Glutamatergic neuron (in vitro differentiated cells): ENCODE data around the gene MROH2B. TPM values are rescaled to one million over a fixed set of nuclear protein-coding genes. Genes with fewer than 3 reads are reported as not detected.

Source experiments
- DNase-seq: peaks from one replicate; pipeline ENCODE4 v3.0.0; 2022
- H3K27ac Mint-ChIP-seq: one replicate; pipeline ENCODE4 v1.8.0; 2020; ENCODE audit warnings: mild to moderate bottlenecking, mixed read lengths, inconsistent platforms; ENCODE audit not compliant: unreplicated experiment
- H3K27me3 Mint-ChIP-seq: one replicate; pipeline ENCODE4 v1.8.0; 2020; ENCODE audit warnings: mild to moderate bottlenecking, moderate library complexity, mixed read lengths, inconsistent platforms; ENCODE audit not compliant: unreplicated experiment
- H3K36me3 Mint-ChIP-seq: one replicate; pipeline ENCODE4 v1.8.0; 2020; ENCODE audit warnings: mild to moderate bottlenecking, mixed read lengths, inconsistent platforms; ENCODE audit not compliant: unreplicated experiment
- H3K4me1 Mint-ChIP-seq: one replicate; pipeline ENCODE4 v1.8.0; 2020; ENCODE audit warnings: mild to moderate bottlenecking, low read depth, mixed read lengths, inconsistent platforms; ENCODE audit not compliant: unreplicated experiment
- H3K4me3 Mint-ChIP-seq: one replicate; pipeline ENCODE4 v1.8.0; 2020; ENCODE audit warnings: mild to moderate bottlenecking, mixed read lengths, inconsistent platforms; ENCODE audit not compliant: unreplicated experiment
- H3K9me3 Mint-ChIP-seq: one replicate; pipeline ENCODE4 v1.8.0; 2020; ENCODE audit warnings: mild to moderate bottlenecking, moderate library complexity, mixed read lengths, inconsistent platforms; ENCODE audit not compliant: unreplicated experiment
- CTCF ChIP-seq: fragments of 200-600 bp; sonication (generic); IDR thresholded peaks from one replicate; pipeline ENCODE4 v1.5.0; 2021; ENCODE audit not compliant: partially characterized antibody, unreplicated experiment
- total RNA-seq: library from RNA; stranded (reverse); fragmentation: NEBNext Ultra II Directional; extraction: Animal tissue kit (Norgen Biotek cat#: 25700); gene quantifications from one replicate; pipeline ENCODE4 v1.2.1, GENCODE V29; 2021; ENCODE audit not compliant: unreplicated experiment

Gene MROH2B
- total RNA-seq, 1 donor from 2014 or later: not detected

- H3K36me3 Mint-ChIP-seq: no peaks in the 10 kb centered on the region
- no peak for TF ChIP-seq CTCF
- no peak overlapping the region for H3K4me3 Mint-ChIP-seq
- no peak overlapping the region for H3K27ac Mint-ChIP-seq
- H3K27me3 Mint-ChIP-seq: peaks cover 1% of the 10 kb centered on the region
- H3K4me1 Mint-ChIP-seq: no peaks in the 10 kb centered on the region
- no peak for DNase-seq
- no peaks in the 10 kb centered on the region for H3K9me3 Mint-ChIP-seq
Observed at GRCh38 chr5:40985501-40985900, 85.6 kb downstream of the MROH2B start.

DNA sequence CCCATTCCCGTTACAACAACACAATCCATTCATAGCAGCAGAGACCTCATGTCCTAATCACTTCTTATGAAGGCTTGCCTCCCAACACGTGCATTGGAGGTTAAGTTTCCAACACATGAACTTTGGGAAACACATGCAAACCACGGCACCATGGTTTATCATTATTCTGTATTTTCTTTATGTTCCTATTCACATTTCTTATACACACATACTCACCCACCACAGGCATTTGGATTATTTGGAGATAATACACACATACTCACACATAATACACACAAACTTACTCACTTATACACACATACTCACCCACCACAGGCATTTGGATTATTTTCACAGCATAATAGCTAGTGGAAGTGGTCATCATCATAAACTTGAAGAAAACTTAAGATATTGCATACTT is 86.3 kb downstream of the MROH2B start:
- no peak overlapping the region for H3K4me3 Mint-ChIP-seq
- H3K27ac Mint-ChIP-seq: no peak overlapping the region
- H3K4me1 Mint-ChIP-seq: no peaks in the 10 kb centered on the region
- H3K36me3 Mint-ChIP-seq: no peaks in the 10 kb centered on the region
- H3K27me3 Mint-ChIP-seq: peaks cover 1% of the 10 kb centered on the region
- TF ChIP-seq CTCF: no peak
- H3K9me3 Mint-ChIP-seq: no peaks in the 10 kb centered on the region
- DNase-seq: no peak

GRCh38 chr5:40983781-40984180 is 87.4 kb downstream of the MROH2B start:
- Mint-ChIP-seq H3K4me1 (no peaks in the 10 kb centered on the region), H3K36me3 (no peaks in the 10 kb centered on the region), H3K27ac (no peak overlapping the region), H3K9me3 (no peaks in the 10 kb centered on the region), H3K27me3 (peaks cover 1% of the 10 kb centered on the region), H3K4me3 (no peak overlapping the region)
- TF ChIP-seq CTCF: no peak
- DNase-seq: no peak

- no peaks in the 10 kb centered on the region for H3K4me1 Mint-ChIP-seq
- TF ChIP-seq CTCF: no peak
- H3K36me3 Mint-ChIP-seq: no peaks in the 10 kb centered on the region
- H3K4me3 Mint-ChIP-seq: no peak overlapping the region
- DNase-seq: no peak
- H3K27ac Mint-ChIP-seq: no peak overlapping the region
- no peaks in the 10 kb centered on the region for H3K9me3 Mint-ChIP-seq
- peaks cover 1% of the 10 kb centered on the region for H3K27me3 Mint-ChIP-seq
Observed at GRCh38 chr5:40981420-40981819, 89.7 kb downstream of the MROH2B start.

DNA sequence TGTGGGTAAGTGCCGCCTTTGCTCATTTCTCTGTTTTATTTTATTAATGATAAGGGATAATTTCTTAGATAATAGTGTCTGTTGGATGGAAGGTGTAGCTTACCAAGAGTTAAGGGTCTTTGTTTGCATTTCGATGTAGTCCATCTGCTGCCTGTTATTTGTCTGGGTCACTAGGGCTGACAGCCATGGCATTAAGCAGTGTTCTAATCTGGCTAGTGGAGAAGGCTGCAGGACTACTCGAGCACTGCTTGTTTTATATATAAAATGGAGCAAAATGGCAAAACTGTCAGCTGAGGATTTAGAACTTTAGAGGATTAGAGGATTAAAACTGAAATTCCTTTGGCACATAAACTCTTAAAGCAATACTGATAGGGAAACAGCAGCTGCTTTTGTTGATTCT is 94.3 kb downstream of the MROH2B start:
- Mint-ChIP-seq H3K9me3 (no peaks in the 10 kb centered on the region), H3K4me3 (no peak overlapping the region), H3K36me3 (no peaks in the 10 kb centered on the region), H3K27ac (no peak overlapping the region), H3K4me1 (no peaks in the 10 kb centered on the region), H3K27me3 (peaks cover 1% of the 10 kb centered on the region)
- no peak for TF ChIP-seq CTCF
- no peak for DNase-seq
